VCaP (cell line): ENCODE results near the gene FAS.

Experiments used
- H3K27ac ChIP-seq: fragments of 450-650 bp; 2 replicates; pipeline ENCODE4 v1.5.1; 2017
- CTCF ChIP-seq: fragments of 450-650 bp; conservative IDR thresholded peaks from 2 replicates; pipeline ENCODE4 v1.5.1; 2017; ENCODE audit warnings: mild to moderate bottlenecking, moderate library complexity

FAS gene

GRCh38 chr10:88961266-88961665, 29.3 kb upstream of the FAS start:
- H3K27ac ChIP-seq = no peak overlapping the region
- no peak for TF ChIP-seq CTCF

- TF ChIP-seq CTCF = no peak
- H3K27ac ChIP-seq = no peak overlapping the region
Observed at GRCh38 chr10:88962336-88962735, 28.3 kb upstream of the FAS start.

GRCh38 chr10:88963318-88963717, 27.3 kb upstream of the FAS start:
- no peak for TF ChIP-seq CTCF
- H3K27ac ChIP-seq = no peak overlapping the region

GRCh38 chr10:88964360-88964759, 26.2 kb upstream of the FAS start:
- no peak overlapping the region for H3K27ac ChIP-seq
- TF ChIP-seq CTCF = no peak

- H3K27ac ChIP-seq = no peak overlapping the region
- TF ChIP-seq CTCF = no peak
Observed at GRCh38 chr10:88964869-88965415, 25.7 kb upstream of the FAS start.

GRCh38 chr10:88966797-88967196, 23.8 kb upstream of the FAS start:
- TF ChIP-seq CTCF = no peak
- H3K27ac ChIP-seq = no peak overlapping the region

GRCh38 chr10:88968391-88968790, 22.2 kb upstream of the FAS start:
- TF ChIP-seq CTCF = no peak
- no peak overlapping the region for H3K27ac ChIP-seq
